Measurements from ENCODE around the gene CES3. TPM values are rescaled to one million over a fixed set of nuclear protein-coding genes. Genes with fewer than 3 reads are reported as not detected.
"Not testable (repeated sequence)": the region's sequence is repeated elsewhere in the genome, so short reads cannot be mapped to it uniquely, and the experiment has no call there.

CES3 gene
- total and polyA plus RNA-seq, 11 donors, result 0.08 to 1.7 (median 0.88) TPM

GRCh38 chr16:66953462-66954096, 7.5 kb upstream of the CES3 start:
- peaks cover 0 to 31% (median 0%) of the 10 kb centered on the region in 9 donors for H3K27me3 ChIP-seq
- no peak for DNase-seq
- H3K9me3 ChIP-seq, result peaks cover 0 to 6% (median 0%) of the 10 kb centered on the region in 12 donors
- no peak overlapping the region for H3K4me3 ChIP-seq
- TF ChIP-seq CTCF (IDR thresholded peaks at IDR 0.05) (no peak), POLR2A (IDR thresholded peaks at IDR 0.05) (no peak)
- H3K27ac ChIP-seq, result no peak overlapping the region
- no peaks in the 10 kb centered on the region for H3K36me3 ChIP-seq
- ATAC-seq, result no peak
- intact Hi-C loops (cut with DNase I), result loop anchor here in 2 of 10 donors (2.0 to 5.0 kb wide), 3 partner anchors 56 to 231 kb away; no protein-coding TSS in a partner anchor
- H3K4me1 ChIP-seq, result peaks cover 0 to 7% (median 6%) of the 10 kb centered on the region in 12 donors
- WGBS, 4 donors, result 77 to 91% (median 79%) methylated on average over 8 to 10 of the region's 10 CpGs

- peak in 3 of 5 donors; percentile 66 to 73 (median 68) for DNase-seq
These were observed 6.9 kb upstream of the CES3 start for GRCh38 chr16:66954097-66954659.

GRCh38 chr16:66955363-66956153, 5.5 kb upstream of the CES3 start:
- WGBS, 4 donors, result 71 to 76% (median 74%) methylated on average over 17 of the region's 17 CpGs
- intact Hi-C loops (cut with DNase I), result loop anchor here in 1 of 10 donors (2.0 kb wide), 2 partner anchors 61 to 229 kb away; no protein-coding TSS in a partner anchor
- not testable (repeated sequence) for DNase-seq, H3K4me3 ChIP-seq, H3K36me3 ChIP-seq, H3K9me3 ChIP-seq, ATAC-seq, H3K27ac ChIP-seq
- H3K4me1 ChIP-seq, result peaks cover 0 to 13% (median 0%) of the 10 kb centered on the region in 12 donors
- H3K27me3 ChIP-seq, result peaks cover 0 to 13% (median 0%) of the 10 kb centered on the region in 9 donors

More at GRCh38 chr16:66954097-66954659, 6.9 kb upstream of the CES3 start:
- no peaks in the 10 kb centered on the region for H3K36me3 ChIP-seq
- intact Hi-C loops (cut with DNase I), result loop anchor here in 2 of 10 donors (2.0 to 5.0 kb wide), 3 partner anchors 57 to 231 kb away; no protein-coding TSS in a partner anchor
- ATAC-seq, result peak in 3 of 4 donors; percentile 71 to 80 (median 80)
- TF ChIP-seq POLR2A (IDR thresholded peaks at IDR 0.05) (no peak), CTCF (IDR thresholded peaks at IDR 0.05) (peak; percentile 63 to 86 (median 78))
- H3K4me1 ChIP-seq, result peaks cover 0 to 6% (median 0%) of the 10 kb centered on the region in 12 donors
- no peak overlapping the region for H3K4me3 ChIP-seq
- H3K27ac ChIP-seq, result no peak overlapping the region
- peaks cover 0 to 25% (median 0%) of the 10 kb centered on the region in 9 donors for H3K27me3 ChIP-seq
- WGBS, 4 donors, result 20 to 25% (median 21%) methylated on average over 8 of the region's 8 CpGs
- peaks cover 0 to 6% (median 0%) of the 10 kb centered on the region in 12 donors for H3K9me3 ChIP-seq

- DNase-seq; H3K9me3 ChIP-seq; H3K27ac ChIP-seq; ATAC-seq; H3K4me3 ChIP-seq; intact Hi-C loops (cut with DNase I); H3K36me3 ChIP-seq: not testable (repeated sequence)
- H3K27me3 ChIP-seq, result peaks cover 0 to 10% (median 0%) of the 10 kb centered on the region in 9 donors
- H3K4me1 ChIP-seq, result peaks cover 0 to 18% (median 0%) of the 10 kb centered on the region in 12 donors
- 73 to 100% (median 80%) methylated on average over 1 of the region's 1 CpG for WGBS, 4 donors
These were observed 5.0 kb upstream of the CES3 start for GRCh38 chr16:66956154-66956457.
